OCI-LY7 (cell line): Measurements from ENCODE around the gene SAT1. TPM values are rescaled to one million over a fixed set of nuclear protein-coding genes. Genes with fewer than 3 reads are reported as not detected.

Experiments used
- BruUV-seq: library from RNA; stranded (reverse); fragments of 400-500 nt; replicated peaks from 2 replicates; lab custom pipeline; 2021; lab: Mats Ljungman, UMichigan
- CTCF ChIA-PET: fragments of 300-600 bp; sonication (Branson Sonifier 250); formaldehyde crosslinking; loops from one replicate; lab custom pipeline; 2022; ENCODE audit warnings: antibody characterized with exemption; ENCODE audit not compliant: unreplicated experiment; lab: Charles Lee
- POLR2A ChIA-PET: fragments of 300-600 bp; sonication (Branson Sonifier 250); formaldehyde crosslinking; loops from one replicate; lab custom pipeline; 2022; ENCODE audit warnings: antibody characterized with exemption; lab: Charles Lee
- DNase-seq: peaks from one replicate; pipeline ENCODE4 v3.0.0-alpha.2; 2015; ENCODE audit warnings: low spot score
- H2AFZ ChIP-seq: fragments of 200-600 bp; sonication (generic), shearing (Covaris generic); 2 replicates; pipeline ENCODE4 v1.6.1; 2014; ENCODE audit warnings: mild to moderate bottlenecking, antibody characterized with exemption, low read length, moderate library complexity
- H3K27ac ChIP-seq: fragments of 200-600 bp; sonication (generic); 2 replicates; pipeline ENCODE4 v1.5.1; 2014; ENCODE audit warnings: mixed run types, low read depth, mild to moderate bottlenecking, moderate library complexity, low read length, inconsistent platforms; ENCODE audit not compliant: poor library complexity, severe bottlenecking
- H3K36me3 ChIP-seq: fragments of 200-600 bp; sonication (generic); 2 replicates; pipeline ENCODE4 v1.6.1; 2014; ENCODE audit warnings: mild to moderate bottlenecking, antibody characterized with exemption, low read length, moderate library complexity, mixed read lengths; ENCODE audit not compliant: insufficient read depth
- H3K4me1 ChIP-seq: fragments of 200-600 bp; sonication (generic); 2 replicates; pipeline ENCODE4 v1.5.1; 2014; ENCODE audit warnings: mild to moderate bottlenecking, low read length; ENCODE audit not compliant: insufficient read depth, poor library complexity, severe bottlenecking
- H3K4me2 ChIP-seq: fragments of 200-600 bp; sonication (generic); 2 replicates; pipeline ENCODE4 v1.6.1; 2014; ENCODE audit warnings: mild to moderate bottlenecking, low read length
- H3K4me3 ChIP-seq: fragments of 200-600 bp; sonication (generic); 2 replicates; pipeline ENCODE4 v1.5.1; 2014; ENCODE audit warnings: mild to moderate bottlenecking, low read depth, low read length; ENCODE audit not compliant: poor library complexity, severe bottlenecking
- H3K79me2 ChIP-seq: fragments of 200-600 bp; sonication (generic); 2 replicates; pipeline ENCODE4 v1.6.1; 2016; ENCODE audit warnings: low read depth, mild to moderate bottlenecking, low read length, moderate library complexity, mixed read lengths; ENCODE audit not compliant: insufficient read depth
- H3K9me2 ChIP-seq: fragments of 200-600 bp; sonication (generic); 2 replicates; pipeline ENCODE4 v1.6.1; 2016; ENCODE audit warnings: mild to moderate bottlenecking, low read length, mixed read lengths; ENCODE audit not compliant: insufficient read depth
- H3K9me3 ChIP-seq: fragments of 200-600 bp; sonication (generic); 2 replicates; pipeline ENCODE4 v1.6.1; 2014; ENCODE audit warnings: mild to moderate bottlenecking, mixed run types, low read length, mixed read lengths
- H4K20me1 ChIP-seq: fragments of 200-600 bp; sonication (generic); 2 replicates; pipeline ENCODE4 v1.6.1; 2014; ENCODE audit warnings: mild to moderate bottlenecking, antibody characterized with exemption, low read length, moderate library complexity, mixed read lengths; ENCODE audit not compliant: insufficient read depth
- EZH2phosphoT487 ChIP-seq: fragments of 200-600 bp; sonication (generic); IDR thresholded peaks from 2 replicates; pipeline ENCODE4 v1.6.1; 2018; ENCODE audit warnings: low read depth, borderline replicate concordance, mild to moderate bottlenecking, mixed run types, antibody characterized with exemption, low read length, moderate library complexity, mixed read lengths
- intact Hi-C: fragments of 100-400 bp; cut with micrococcal nuclease; formaldehyde crosslinking; loops from one replicate; pipeline ENCODE4 v1.10.0; 2022; ENCODE audit not compliant: unreplicated experiment
- total RNA-seq, 2 experiments: library from RNA; depleted of rRNA in 1 of 2; stranded (reverse); fragments of >200 nt in 1 of 2; shearing (Covaris generic) in 1 of 2; gene quantifications; 2 replicates each; pipeline ENCODE4 v1.2.3, GENCODE V29; 2014 to 2022
- TF ChIP-seq, protein P1 (sequence below): fragments of 200-600 bp; sonication (generic); conservative IDR thresholded peaks from 2 replicates; pipeline ENCODE4 v1.5.1; 2014; ENCODE audit warnings: mild to moderate bottlenecking, antibody characterized with exemption, low read length, moderate library complexity, mixed read lengths

SAT1 gene
- total RNA-seq, 2 experiments from 2014 or later, result 46.9 to 50.7 TPM

DNA sequence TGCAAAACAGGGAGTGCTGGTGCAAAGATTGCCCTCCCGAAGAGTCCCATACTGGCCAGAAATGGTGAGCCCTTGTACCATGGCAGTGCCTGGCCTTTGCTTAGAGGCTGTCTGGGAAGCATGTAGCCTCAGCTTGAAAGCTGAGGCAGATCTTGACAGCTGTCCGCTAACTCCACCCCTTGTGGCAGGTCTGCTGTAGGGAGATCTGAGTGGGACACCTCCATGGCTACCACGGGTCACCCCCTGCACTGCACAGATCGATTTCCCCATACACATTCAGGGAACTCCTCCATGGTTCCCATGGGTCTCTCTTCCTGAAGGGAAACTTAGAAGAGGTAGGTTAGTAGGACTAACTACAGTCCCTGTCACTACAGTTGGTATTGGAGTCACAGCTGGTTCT lies 33.8 kb upstream of the SAT1 start:
- Histone ChIP-seq H3K36me3 (no peaks in the 10 kb centered on the region), H3K4me2 (no peak overlapping the region), H4K20me1 (no peaks in the 10 kb centered on the region), H3K27ac (no peak overlapping the region), H3K9me3 (no peaks in the 10 kb centered on the region), H3K4me1 (peaks cover 4% of the 10 kb centered on the region), H3K9me2 (no peaks in the 10 kb centered on the region), H2AFZ (no peak overlapping the region), H3K4me3 (no peak overlapping the region), H3K79me2 (no peaks in the 10 kb centered on the region)
- ChIA-PET POLR2A (no interaction called here), CTCF (no interaction called here)
- intact Hi-C loops, result no loop called here
- DNase-seq, result no peak
- TF ChIP-seq EZH2phosphoT487, result no peak
- TF ChIP-seq, protein P1, sequence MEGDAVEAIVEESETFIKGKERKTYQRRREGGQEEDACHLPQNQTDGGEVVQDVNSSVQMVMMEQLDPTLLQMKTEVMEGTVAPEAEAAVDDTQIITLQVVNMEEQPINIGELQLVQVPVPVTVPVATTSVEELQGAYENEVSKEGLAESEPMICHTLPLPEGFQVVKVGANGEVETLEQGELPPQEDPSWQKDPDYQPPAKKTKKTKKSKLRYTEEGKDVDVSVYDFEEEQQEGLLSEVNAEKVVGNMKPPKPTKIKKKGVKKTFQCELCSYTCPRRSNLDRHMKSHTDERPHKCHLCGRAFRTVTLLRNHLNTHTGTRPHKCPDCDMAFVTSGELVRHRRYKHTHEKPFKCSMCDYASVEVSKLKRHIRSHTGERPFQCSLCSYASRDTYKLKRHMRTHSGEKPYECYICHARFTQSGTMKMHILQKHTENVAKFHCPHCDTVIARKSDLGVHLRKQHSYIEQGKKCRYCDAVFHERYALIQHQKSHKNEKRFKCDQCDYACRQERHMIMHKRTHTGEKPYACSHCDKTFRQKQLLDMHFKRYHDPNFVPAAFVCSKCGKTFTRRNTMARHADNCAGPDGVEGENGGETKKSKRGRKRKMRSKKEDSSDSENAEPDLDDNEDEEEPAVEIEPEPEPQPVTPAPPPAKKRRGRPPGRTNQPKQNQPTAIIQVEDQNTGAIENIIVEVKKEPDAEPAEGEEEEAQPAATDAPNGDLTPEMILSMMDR, result no peak
- no TSS peak for BruUV-seq

DNA sequence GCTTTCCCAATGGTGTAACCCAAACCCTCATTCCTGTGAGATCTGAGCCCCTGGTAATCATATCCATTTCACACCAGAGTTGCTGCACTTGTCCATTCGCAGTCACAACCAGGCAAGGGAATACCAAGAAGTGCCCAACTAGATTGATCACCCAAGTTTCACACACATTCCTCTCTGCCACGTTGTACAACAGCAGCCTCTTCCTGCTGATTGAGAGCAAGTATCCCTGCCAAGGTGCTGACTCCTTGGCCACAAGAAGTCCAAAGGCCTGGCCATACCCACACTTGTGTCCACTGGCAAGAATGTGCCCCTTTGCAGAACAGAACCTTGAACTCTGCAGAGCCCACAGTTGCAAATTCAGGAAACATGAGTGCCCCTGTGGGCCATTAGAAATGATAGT lies 33.4 kb upstream of the SAT1 start:
- no peaks in the 10 kb centered on the region for H4K20me1 ChIP-seq
- no peaks in the 10 kb centered on the region for H3K36me3 ChIP-seq
- intact Hi-C loops, result no loop called here
- no peak for DNase-seq
- H3K4me2 ChIP-seq, result no peak overlapping the region
- no TSS peak for BruUV-seq
- ChIA-PET POLR2A (no interaction called here), CTCF (no interaction called here)
- H3K9me2 ChIP-seq, result no peaks in the 10 kb centered on the region
- H3K4me3 ChIP-seq, result no peak overlapping the region
- TF ChIP-seq, protein P1, result no peak
- TF ChIP-seq EZH2phosphoT487, result no peak
- H3K27ac ChIP-seq, result no peak overlapping the region
- H3K9me3 ChIP-seq, result no peaks in the 10 kb centered on the region
- H2AFZ ChIP-seq, result no peak overlapping the region
- H3K4me1 ChIP-seq, result peaks cover 4% of the 10 kb centered on the region
- H3K79me2 ChIP-seq, result no peaks in the 10 kb centered on the region

DNA sequence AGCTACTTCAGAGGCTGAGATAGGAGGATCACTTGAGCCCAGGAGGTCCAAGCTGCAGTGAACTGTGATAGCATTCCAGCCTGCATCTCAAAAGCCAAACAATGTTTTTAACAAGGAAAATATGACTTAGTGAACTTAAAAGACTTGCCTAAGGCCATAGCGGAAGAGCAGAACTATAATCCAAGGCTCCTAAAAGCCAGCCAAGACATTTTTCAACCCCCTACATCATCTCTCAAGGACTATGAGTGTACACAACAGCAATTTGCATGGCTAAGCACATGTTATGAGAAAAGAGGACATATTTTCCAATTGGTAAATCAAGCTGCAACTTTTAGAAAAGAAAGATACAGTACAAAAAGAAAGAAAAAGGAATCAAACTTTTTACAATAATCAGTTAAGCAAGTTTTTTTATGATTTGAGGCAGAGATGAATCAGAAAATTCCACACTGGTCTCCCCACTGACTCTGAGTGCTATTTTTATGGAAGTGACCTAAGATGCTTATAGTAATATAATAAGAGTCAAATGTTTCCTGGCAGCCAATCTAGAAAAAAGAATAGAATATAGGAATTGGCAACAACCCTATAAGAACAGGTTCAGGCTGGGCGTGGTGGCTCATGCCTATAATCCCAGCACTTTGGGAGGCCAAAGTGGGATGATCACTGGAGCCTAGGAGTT lies 30.1 kb upstream of the SAT1 start:
- ChIA-PET CTCF (no interaction called here), POLR2A (interaction anchor here (1.2 kb wide), 1 partner anchor 168 kb away, joined by 3 read pairs; no protein-coding TSS in a partner anchor)
- Histone ChIP-seq H3K4me3 (no peak overlapping the region), H3K27ac (no peak overlapping the region), H3K79me2 (no peaks in the 10 kb centered on the region), H3K4me2 (no peak overlapping the region), H3K9me2 (no peaks in the 10 kb centered on the region), H2AFZ (no peak overlapping the region), H3K36me3 (no peaks in the 10 kb centered on the region), H4K20me1 (no peaks in the 10 kb centered on the region), H3K9me3 (no peaks in the 10 kb centered on the region), H3K4me1 (no peaks in the 10 kb centered on the region)
- no peak for DNase-seq
- intact Hi-C loops, result loop anchor here (10.0 kb wide), 1 partner anchor 58 kb away; no protein-coding TSS in a partner anchor
- no TSS peak for BruUV-seq
- TF ChIP-seq EZH2phosphoT487, result no peak
- TF ChIP-seq, protein P1, result no peak
